Measurements from ENCODE around the gene RILPL2.

The RILPL2 gene

GRCh38 chr12:123435636-123436016 is 858 bp downstream of the RILPL2 start:
- no peak for TF ChIP-seq TAF1 (IDR thresholded peaks at IDR 0.05; ENCODE audit: low read depth)
- TF ChIP-seq YY1 (IDR thresholded peaks at IDR 0.05; ENCODE audit: low read depth): no peak
- TF ChIP-seq MAX (IDR thresholded peaks at IDR 0.05): no peak
- TF ChIP-seq REST (IDR thresholded peaks at IDR 0.05; ENCODE audit: low read depth): no peak
- TF ChIP-seq USF1 (IDR thresholded peaks at IDR 0.05): no peak
- no peak for TF ChIP-seq CEBPB (IDR thresholded peaks at IDR 0.05)
- no peak for TF ChIP-seq TEAD4 (IDR thresholded peaks at IDR 0.05)

GRCh38 chr12:123433615-123434014 is 2.9 kb downstream of the RILPL2 start:
- TF ChIP-seq EGR1 (IDR thresholded peaks at IDR 0.05) (no peak), NFIC (IDR thresholded peaks at IDR 0.05) (no peak), YY1 (IDR thresholded peaks at IDR 0.05; ENCODE audit: low read depth) (no peak), USF1 (IDR thresholded peaks at IDR 0.05) (no peak)

- TF ChIP-seq FOXM1 (IDR thresholded peaks at IDR 0.05; ENCODE audit: borderline replicate concordance, low read depth) (no peak), YY1 (IDR thresholded peaks at IDR 0.05; ENCODE audit: low read depth) (no peak), EGR1 (IDR thresholded peaks at IDR 0.05) (no peak), USF1 (IDR thresholded peaks at IDR 0.05) (no peak), CEBPB (IDR thresholded peaks at IDR 0.05) (no peak), TEAD4 (IDR thresholded peaks at IDR 0.05) (no peak), ZBTB7A (IDR thresholded peaks at IDR 0.05; ENCODE audit: low read depth) (no peak), REST (IDR thresholded peaks at IDR 0.05; ENCODE audit: low read depth) (no peak), TAF1 (IDR thresholded peaks at IDR 0.05; ENCODE audit: low read depth) (no peak), NFIC (IDR thresholded peaks at IDR 0.05) (no peak), CREB1 (IDR thresholded peaks at IDR 0.05; ENCODE audit: low read depth) (no peak), EP300 (IDR thresholded peaks at IDR 0.05; ENCODE audit: borderline replicate concordance) (no peak), RAD21 (IDR thresholded peaks at IDR 0.05; ENCODE audit: low read depth) (no peak)
Measured at GRCh38 chr12:123428591-123428990, 7.9 kb downstream of the RILPL2 start.

GRCh38 chr12:123427036-123427769 is 9.3 kb downstream of the RILPL2 start:
- TF ChIP-seq EGR1 (IDR thresholded peaks at IDR 0.05): no peak
- TF ChIP-seq TCF12 (IDR thresholded peaks at IDR 0.05; ENCODE audit: low read depth): no peak
- no peak for TF ChIP-seq ZBTB7A (IDR thresholded peaks at IDR 0.05; ENCODE audit: low read depth)
- no peak for TF ChIP-seq TAF1 (IDR thresholded peaks at IDR 0.05; ENCODE audit: low read depth)
- TF ChIP-seq EP300 (IDR thresholded peaks at IDR 0.05; ENCODE audit: borderline replicate concordance): no peak
- no peak for TF ChIP-seq CEBPB (IDR thresholded peaks at IDR 0.05)

GRCh38 chr12:123421314-123421713 is 15.2 kb downstream of the RILPL2 start:
- no peak for TF ChIP-seq MAX (IDR thresholded peaks at IDR 0.05)
- TF ChIP-seq REST (IDR thresholded peaks at IDR 0.05; ENCODE audit: low read depth): no peak
- no peak for TF ChIP-seq ZBTB7A (IDR thresholded peaks at IDR 0.05; ENCODE audit: low read depth)
- TF ChIP-seq TAF1 (IDR thresholded peaks at IDR 0.05; ENCODE audit: low read depth): no peak
- no peak for TF ChIP-seq NFIC (IDR thresholded peaks at IDR 0.05)
- no peak for TF ChIP-seq YY1 (IDR thresholded peaks at IDR 0.05; ENCODE audit: low read depth)
- no peak for TF ChIP-seq TCF12 (IDR thresholded peaks at IDR 0.05; ENCODE audit: low read depth)
- no peak for TF ChIP-seq EGR1 (IDR thresholded peaks at IDR 0.05)
- no peak for TF ChIP-seq EP300 (IDR thresholded peaks at IDR 0.05; ENCODE audit: borderline replicate concordance)
- no peak for TF ChIP-seq TEAD4 (IDR thresholded peaks at IDR 0.05)
- no peak for TF ChIP-seq CREB1 (IDR thresholded peaks at IDR 0.05; ENCODE audit: low read depth)
- TF ChIP-seq RAD21 (IDR thresholded peaks at IDR 0.05; ENCODE audit: low read depth): no peak
- TF ChIP-seq FOXM1 (IDR thresholded peaks at IDR 0.05; ENCODE audit: borderline replicate concordance, low read depth): no peak
- no peak for TF ChIP-seq CEBPB (IDR thresholded peaks at IDR 0.05)
- TF ChIP-seq USF1 (IDR thresholded peaks at IDR 0.05): no peak

Measured in Ishikawa (cell line).